ENCODE measurements around the gene ABAT. TPM values are rescaled to one million over a fixed set of nuclear protein-coding genes. Genes with fewer than 3 reads are reported as not detected.

ABAT gene
- total and polyA plus RNA-seq, 10 of the 15 experiments (the other 5 are each of a cell fraction or from before 2014, with no cell fraction given): 1.0 to 10.6 (median 1.9) TPM

- TF ChIP-seq MXI1 (IDR thresholded peaks at IDR 0.05; ENCODE audit: low read depth, low read length) (no peak), NBN (IDR thresholded peaks at IDR 0.05) (no peak), EGR1 (IDR thresholded peaks at IDR 0.05; ENCODE audit: borderline replicate concordance in 1 of 2, low read depth in 2 of 2, low read length in 2 of 2) (no peak), SREBF2 (IDR thresholded peaks at IDR 0.05; ENCODE audit: low read length) (no peak), ZNF384 (IDR thresholded peaks at IDR 0.05; ENCODE audit: borderline replicate concordance, low read depth, low read length) (no peak), NFXL1 (IDR thresholded peaks at IDR 0.05; ENCODE audit: borderline replicate concordance) (no peak), ZBTB11 (CRISPR knock-in tag; IDR thresholded peaks at IDR 0.05) (no peak), ATF2 (IDR thresholded peaks at IDR 0.05; ENCODE audit: low read length) (no peak), PRDM15 (CRISPR knock-in tag; IDR thresholded peaks at IDR 0.05) (no peak), NFIC (IDR thresholded peaks at IDR 0.05; ENCODE audit: low read depth, low read length) (no peak), CREM (IDR thresholded peaks at IDR 0.05; ENCODE audit: low read depth) (0 out of 2 replicates have a peak, but pooled peaks have one; percentile 21), IRF3 (IDR thresholded peaks at IDR 0.05) (no peak), IKZF2 (IDR thresholded peaks at IDR 0.05) (no peak), YY1 (IDR thresholded peaks at IDR 0.05; ENCODE audit: low read depth, low read length) (no peak), MTA3 (IDR thresholded peaks at IDR 0.05; ENCODE audit: borderline replicate concordance, low read length) (no peak), MAX (IDR thresholded peaks at IDR 0.05; ENCODE audit: low read depth, low read length) (no peak)
Observed at GRCh38 chr16:8814095-8814806, 139.8 kb downstream of the ABAT start (continued).

All from GM12878 (cell line).